ENCODE measurements around the gene MRC2.

The MRC2 gene

GRCh38 chr17:62735044-62735651 is 107.7 kb downstream of the MRC2 start:
- Histone ChIP-seq H3K27me3 (ENCODE audit: control insufficient read depth, insufficient read depth, low read length, poor library complexity, severe bottlenecking) (no peaks in the 10 kb centered on the region), H3K27ac (ENCODE audit: insufficient read depth, low read depth, low read length, poor library complexity, severe bottlenecking) (no peak overlapping the region), H3K9me3 (ENCODE audit: control insufficient read depth, low read length) (no peaks in the 10 kb centered on the region), H3K36me3 (ENCODE audit: control insufficient read depth, insufficient read depth, low read length) (no peaks in the 10 kb centered on the region), H3K4me3 (ENCODE audit: insufficient read depth, low read depth, low read length) (no peak overlapping the region), H3K4me1 (ENCODE audit: control insufficient read depth, insufficient read depth, low read length) (no peaks in the 10 kb centered on the region)
- WGBS, 2 experiments = 78% methylated on average over 7 of the region's 7 CpGs

- H3K4me1 ChIP-seq (ENCODE audit: control insufficient read depth, insufficient read depth, low read length) = no peaks in the 10 kb centered on the region
- no peak overlapping the region for H3K27ac ChIP-seq (ENCODE audit: insufficient read depth, low read depth, low read length, poor library complexity, severe bottlenecking)
- no peaks in the 10 kb centered on the region for H3K27me3 ChIP-seq (ENCODE audit: control insufficient read depth, insufficient read depth, low read length, poor library complexity, severe bottlenecking)
- 92 to 95% methylated on average over 8 of the region's 8 CpGs for WGBS, 2 experiments
- H3K4me3 ChIP-seq (ENCODE audit: insufficient read depth, low read depth, low read length) = no peak overlapping the region
- H3K36me3 ChIP-seq (ENCODE audit: control insufficient read depth, insufficient read depth, low read length) = no peaks in the 10 kb centered on the region
- no peaks in the 10 kb centered on the region for H3K9me3 ChIP-seq (ENCODE audit: control insufficient read depth, low read length)
These were observed 110.0 kb downstream of the MRC2 start for GRCh38 chr17:62737513-62737912.

DNA sequence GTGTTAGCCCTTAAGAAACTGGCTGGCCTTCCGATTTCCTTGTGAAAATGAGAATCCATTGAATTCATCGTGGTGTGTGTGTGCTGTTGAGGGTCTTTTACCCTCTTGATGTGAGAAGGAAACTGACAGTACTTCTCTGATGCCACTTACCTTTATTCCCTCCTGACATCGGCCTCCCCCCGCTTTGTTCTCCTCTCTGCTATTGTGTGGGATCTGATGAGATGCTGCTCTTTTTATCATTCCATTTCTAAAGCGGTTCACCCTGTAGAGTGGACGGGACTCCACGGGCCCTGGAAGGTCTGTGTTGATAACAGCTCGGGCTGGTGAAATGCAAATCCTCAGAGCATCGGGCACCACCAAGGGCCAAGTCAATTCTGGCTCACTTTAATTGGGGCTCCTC is 110.8 kb downstream of the MRC2 start:
- H3K36me3 ChIP-seq (ENCODE audit: control insufficient read depth, insufficient read depth, low read length) = no peaks in the 10 kb centered on the region
- H3K27ac ChIP-seq (ENCODE audit: insufficient read depth, low read depth, low read length, poor library complexity, severe bottlenecking) = no peak overlapping the region
- no peaks in the 10 kb centered on the region for H3K4me1 ChIP-seq (ENCODE audit: control insufficient read depth, insufficient read depth, low read length)
- H3K27me3 ChIP-seq (ENCODE audit: control insufficient read depth, insufficient read depth, low read length, poor library complexity, severe bottlenecking) = no peaks in the 10 kb centered on the region
- WGBS, 2 experiments = 77 to 82% methylated on average over 9 of the region's 9 CpGs
- H3K9me3 ChIP-seq (ENCODE audit: control insufficient read depth, low read length) = no peaks in the 10 kb centered on the region
- no peak overlapping the region for H3K4me3 ChIP-seq (ENCODE audit: insufficient read depth, low read depth, low read length)

GRCh38 chr17:62739645-62740388 is 112.3 kb downstream of the MRC2 start:
- whole genome bisulfite sequencing, 2 experiments = 87 to 89% methylated on average over 14 to 16 of the region's 16 CpGs
- Histone ChIP-seq H3K9me3 (ENCODE audit: control insufficient read depth, low read length) (no peaks in the 10 kb centered on the region), H3K4me1 (ENCODE audit: control insufficient read depth, insufficient read depth, low read length) (no peaks in the 10 kb centered on the region), H3K4me3 (ENCODE audit: insufficient read depth, low read depth, low read length) (no peak overlapping the region), H3K27ac (ENCODE audit: insufficient read depth, low read depth, low read length, poor library complexity, severe bottlenecking) (no peak overlapping the region), H3K36me3 (ENCODE audit: control insufficient read depth, insufficient read depth, low read length) (no peaks in the 10 kb centered on the region), H3K27me3 (ENCODE audit: control insufficient read depth, insufficient read depth, low read length, poor library complexity, severe bottlenecking) (no peaks in the 10 kb centered on the region)

GRCh38 chr17:62741290-62741689 is 113.8 kb downstream of the MRC2 start:
- H3K9me3 ChIP-seq (ENCODE audit: control insufficient read depth, low read length) = no peaks in the 10 kb centered on the region
- H3K27me3 ChIP-seq (ENCODE audit: control insufficient read depth, insufficient read depth, low read length, poor library complexity, severe bottlenecking) = no peaks in the 10 kb centered on the region
- 97% methylated on average over 4 of the region's 4 CpGs for WGBS, 2 experiments
- no peaks in the 10 kb centered on the region for H3K36me3 ChIP-seq (ENCODE audit: control insufficient read depth, insufficient read depth, low read length)
- no peaks in the 10 kb centered on the region for H3K4me1 ChIP-seq (ENCODE audit: control insufficient read depth, insufficient read depth, low read length)
- no peak overlapping the region for H3K27ac ChIP-seq (ENCODE audit: insufficient read depth, low read depth, low read length, poor library complexity, severe bottlenecking)
- no peak overlapping the region for H3K4me3 ChIP-seq (ENCODE audit: insufficient read depth, low read depth, low read length)

All from ectodermal cell (in vitro differentiated cells).